Right lobe of liver (tissue), 4 donors: ENCODE results near the gene PLCL2.

ENCODE experiments used
- POLR2A ChIP-seq: fragments of 450-650 bp; IDR thresholded peaks from one replicate; pipeline ENCODE4 v1.6.1; 2017; ENCODE audit warnings: antibody characterized with exemption, mild to moderate bottlenecking
- TF ChIP-seq, protein P1 (sequence below), 4 donors: fragments of 200-600 bp in 3 of 4; fragments of 450-650 bp in 1 of 4; IDR thresholded peaks; one replicate each; pipeline versions ENCODE4 v1.5.1 to v1.8.0; 2016 to 2022; ENCODE audit warnings: antibody characterized with exemption in 4 of 4, mild to moderate bottlenecking in 2 of 4
- donor health status: DM: no; HTN: no; CAD: no.
- donor health status: DM: no; HTN: no; CAD: no.
- donor health status: DM: no; HTN: yes; CAD: no.

DNA sequence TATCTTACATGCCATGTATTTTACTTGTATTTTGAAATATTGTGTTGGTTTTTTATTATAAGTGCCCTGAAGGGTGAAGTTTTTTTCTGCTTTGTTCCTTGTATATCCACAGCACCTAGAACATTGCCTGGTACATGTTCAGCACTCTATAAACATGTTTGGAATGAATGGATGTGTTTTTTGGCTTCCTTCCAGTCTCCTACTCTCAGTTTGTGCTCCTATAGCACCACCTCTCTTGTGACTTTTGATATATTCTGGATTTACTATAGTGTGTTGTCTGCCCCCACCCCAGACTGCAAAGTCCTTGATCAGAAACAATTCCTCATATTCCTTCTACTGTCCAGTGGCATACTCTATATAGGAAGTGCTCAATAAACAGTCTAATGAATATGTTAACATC is 60.6 kb downstream of the PLCL2 start:
- TF ChIP-seq, protein P1, sequence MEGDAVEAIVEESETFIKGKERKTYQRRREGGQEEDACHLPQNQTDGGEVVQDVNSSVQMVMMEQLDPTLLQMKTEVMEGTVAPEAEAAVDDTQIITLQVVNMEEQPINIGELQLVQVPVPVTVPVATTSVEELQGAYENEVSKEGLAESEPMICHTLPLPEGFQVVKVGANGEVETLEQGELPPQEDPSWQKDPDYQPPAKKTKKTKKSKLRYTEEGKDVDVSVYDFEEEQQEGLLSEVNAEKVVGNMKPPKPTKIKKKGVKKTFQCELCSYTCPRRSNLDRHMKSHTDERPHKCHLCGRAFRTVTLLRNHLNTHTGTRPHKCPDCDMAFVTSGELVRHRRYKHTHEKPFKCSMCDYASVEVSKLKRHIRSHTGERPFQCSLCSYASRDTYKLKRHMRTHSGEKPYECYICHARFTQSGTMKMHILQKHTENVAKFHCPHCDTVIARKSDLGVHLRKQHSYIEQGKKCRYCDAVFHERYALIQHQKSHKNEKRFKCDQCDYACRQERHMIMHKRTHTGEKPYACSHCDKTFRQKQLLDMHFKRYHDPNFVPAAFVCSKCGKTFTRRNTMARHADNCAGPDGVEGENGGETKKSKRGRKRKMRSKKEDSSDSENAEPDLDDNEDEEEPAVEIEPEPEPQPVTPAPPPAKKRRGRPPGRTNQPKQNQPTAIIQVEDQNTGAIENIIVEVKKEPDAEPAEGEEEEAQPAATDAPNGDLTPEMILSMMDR (IDR thresholded peaks at IDR 0.05): peak in 2 of 4 donors; percentile 5 to 16
- no peak for TF ChIP-seq POLR2A
